PC-3 (cell line): ENCODE results near the gene TCEA2. TPM values are rescaled to one million over a fixed set of nuclear protein-coding genes. Genes with fewer than 3 reads are reported as not detected.

Source experiments
- ATAC-seq: fragments of 200-7000 bp; cut with Tn5 transposase; 2 replicates; pipeline ENCODE4 v1.9.1; 2020; ENCODE audit warnings: mild to moderate bottlenecking, moderate library complexity
- BruUV-seq: library from RNA; stranded (reverse); fragments of 400-500 nt; replicated peaks from 2 replicates; lab custom pipeline; 2021; lab: Mats Ljungman, UMichigan
- CTCF ChIA-PET: fragments of 300-600 bp; sonication (Branson Sonifier 250); formaldehyde crosslinking; loops from one replicate; lab custom pipeline; 2022; ENCODE audit warnings: antibody characterized with exemption; lab: Charles Lee
- POLR2A ChIA-PET: fragments of 300-600 bp; sonication (Branson Sonifier 250); formaldehyde crosslinking; loops from one replicate; lab custom pipeline; 2022; ENCODE audit warnings: antibody characterized with exemption; ENCODE audit not compliant: unreplicated experiment; lab: Charles Lee
- DNase-seq: peaks from one replicate; pipeline ENCODE4 v3.0.0-alpha.2; 2015
- H2AFZ ChIP-seq: fragments of 300-600 bp; sonication (generic); 2 replicates; pipeline ENCODE4 v1.6.0; 2016; ENCODE audit warnings: antibody characterized with exemption, low read length
- H3F3A ChIP-seq: fragments of 300-600 bp; sonication (generic); one replicate; pipeline ENCODE4 v1.6.0; 2017; ENCODE audit warnings: antibody characterized with exemption, low read length, control low read depth, mild to moderate bottlenecking; ENCODE audit not compliant: unreplicated experiment
- H3K27ac ChIP-seq: fragments of 300-600 bp; sonication (generic); 2 replicates; pipeline ENCODE4 v1.5.1; 2016; ENCODE audit warnings: mild to moderate bottlenecking, low read length
- H3K27me3 ChIP-seq: fragments of 300-600 bp; sonication (generic); 2 replicates; pipeline ENCODE4 v1.6.1; 2016; ENCODE audit warnings: low read length, mixed read lengths
- H3K36me3 ChIP-seq: fragments of 300-600 bp; sonication (generic); 2 replicates; pipeline ENCODE4 v1.6.1; 2016; ENCODE audit warnings: low read depth, mixed run types, low read length, mixed read lengths
- H3K4me1 ChIP-seq: fragments of 300-600 bp; sonication (generic); 2 replicates; pipeline ENCODE4 v1.5.1; 2016; ENCODE audit warnings: low read length; ENCODE audit not compliant: insufficient read depth
- H3K4me2 ChIP-seq: fragments of 300-600 bp; sonication (generic); 2 replicates; pipeline ENCODE4 v1.6.0; 2016; ENCODE audit warnings: low read length
- H3K4me3 ChIP-seq: fragments of 300-600 bp; sonication (generic); 2 replicates; pipeline ENCODE4 v1.5.1; 2016; ENCODE audit warnings: mild to moderate bottlenecking, low read length, mixed read lengths
- H3K79me2 ChIP-seq: fragments of 300-600 bp; sonication (generic); 2 replicates; pipeline ENCODE4 v1.6.1; 2017; ENCODE audit warnings: low read length, mixed read lengths
- H3K9ac ChIP-seq: fragments of 300-600 bp; sonication (generic); 2 replicates; pipeline ENCODE4 v1.6.0; 2016; ENCODE audit warnings: mild to moderate bottlenecking, low read length
- H3K9me2 ChIP-seq: fragments of 300-600 bp; sonication (generic); replicated peaks from 2 replicates; pipeline ENCODE4 v1.6.1; 2016; ENCODE audit warnings: mixed run types, low read length, mixed read lengths
- H3K9me3 ChIP-seq: fragments of 300-600 bp; sonication (generic); 2 replicates; pipeline ENCODE4 v1.6.1; 2016; ENCODE audit warnings: low read length, mixed read lengths
- H4K20me1 ChIP-seq: fragments of 300-600 bp; sonication (generic); 2 replicates; pipeline ENCODE4 v1.6.1; 2016; ENCODE audit warnings: low read length, mixed read lengths
- CTCF ChIP-seq: fragments of 300-600 bp; sonication (generic); conservative IDR thresholded peaks from 2 replicates; pipeline ENCODE4 v1.5.1; 2017; ENCODE audit warnings: antibody characterized with exemption, low read depth, mild to moderate bottlenecking, low read length
- EZH2 ChIP-seq: fragments of 300-600 bp; sonication (generic); IDR thresholded peaks from one replicate; pipeline ENCODE4 v1.6.1; 2017; ENCODE audit warnings: antibody characterized with exemption, mild to moderate bottlenecking, low read length; ENCODE audit not compliant: unreplicated experiment
- EZH2phosphoT487 ChIP-seq: fragments of 300-600 bp; sonication (generic); IDR thresholded peaks from 2 replicates; pipeline ENCODE4 v1.6.1; 2018; ENCODE audit warnings: mild to moderate bottlenecking, antibody characterized with exemption, low read length, borderline replicate concordance
- intact Hi-C: fragments of 100-400 bp; cut with micrococcal nuclease; formaldehyde crosslinking; loops from 2 replicates; pipeline ENCODE4 v1.9.0; 2023
- total RNA-seq: library from RNA; depleted of rRNA; stranded (reverse); fragments of >200 nt; gene quantifications from 2 replicates; pipeline ENCODE4 v1.2.3, GENCODE V29; 2014

TCEA2 gene
- total RNA-seq, 1 experiment from 2014 or later: 19.1 TPM

- BruUV-seq: no TSS peak
- no peak overlapping the region for H3K4me2 ChIP-seq
- ChIA-PET POLR2A (no interaction called here), CTCF (interaction anchor here (0.6 kb wide), 1 partner anchor 180 kb away, joined by 3 read pairs; no protein-coding TSS in a partner anchor)
- H3K4me1 ChIP-seq: peaks cover 10% of the 10 kb centered on the region
- H3K79me2 ChIP-seq: no peaks in the 10 kb centered on the region
- no peaks in the 10 kb centered on the region for H3K36me3 ChIP-seq
- H4K20me1 ChIP-seq: no peaks in the 10 kb centered on the region
- DNase-seq (no peak), ATAC-seq (no peak)
- no peaks in the 10 kb centered on the region for H3K9me3 ChIP-seq
- no peaks in the 10 kb centered on the region for H3F3A ChIP-seq
- no peak overlapping the region for H3K4me3 ChIP-seq
- intact Hi-C loops: no loop called here
- no peak overlapping the region for H3K27ac ChIP-seq
- H3K9ac ChIP-seq: no peak overlapping the region
- H3K27me3 ChIP-seq: no peaks in the 10 kb centered on the region
- TF ChIP-seq EZH2 (no peak), EZH2phosphoT487 (no peak), CTCF (no peak)
- no peak overlapping the region for H2AFZ ChIP-seq
- no peaks in the 10 kb centered on the region for H3K9me2 ChIP-seq
Observed at GRCh38 chr20:64055396-64055892, 7.6 kb upstream of the TCEA2 start.

GRCh38 chr20:64055893-64056638, 6.9 kb upstream of the TCEA2 start:
- H4K20me1 ChIP-seq: no peaks in the 10 kb centered on the region
- intact Hi-C loops: no loop called here
- H2AFZ ChIP-seq: no peak overlapping the region
- H3K9me3 ChIP-seq: no peaks in the 10 kb centered on the region
- ChIA-PET CTCF (no interaction called here), POLR2A (no interaction called here)
- H3K4me3 ChIP-seq: no peak overlapping the region
- no peak overlapping the region for H3K27ac ChIP-seq
- no peaks in the 10 kb centered on the region for H3K9me2 ChIP-seq
- no peak for TF ChIP-seq EZH2
- no peak for TF ChIP-seq EZH2phosphoT487
- TF ChIP-seq CTCF: no peak
- no peaks in the 10 kb centered on the region for H3K27me3 ChIP-seq
- no peaks in the 10 kb centered on the region for H3K79me2 ChIP-seq
- ATAC-seq (no peak), DNase-seq (peak; percentile 10)
- H3K4me1 ChIP-seq: peaks cover 10% of the 10 kb centered on the region
- no peak overlapping the region for H3K9ac ChIP-seq
- H3K4me2 ChIP-seq: no peak overlapping the region
- no TSS peak for BruUV-seq
- no peaks in the 10 kb centered on the region for H3K36me3 ChIP-seq
- no peaks in the 10 kb centered on the region for H3F3A ChIP-seq

GRCh38 chr20:64056639-64056888, 6.4 kb upstream of the TCEA2 start:
- CTCF ChIA-PET: no interaction called here
- H3K4me3 ChIP-seq: no peak overlapping the region
- H3K4me1 ChIP-seq: peaks cover 10% of the 10 kb centered on the region
- no peaks in the 10 kb centered on the region for H3K36me3 ChIP-seq
- no peak overlapping the region for H3K27ac ChIP-seq
- no peaks in the 10 kb centered on the region for H3K9me2 ChIP-seq
- no peaks in the 10 kb centered on the region for H4K20me1 ChIP-seq
- H3K27me3 ChIP-seq: no peaks in the 10 kb centered on the region
- no peaks in the 10 kb centered on the region for H3K9me3 ChIP-seq
- no peak for ATAC-seq
- BruUV-seq: no TSS peak
- DNase-seq: no peak
- H3F3A ChIP-seq: no peaks in the 10 kb centered on the region
- POLR2A ChIA-PET: no interaction called here
- H3K4me2 ChIP-seq: no peak overlapping the region
- intact Hi-C loops: no loop called here
- no peak for TF ChIP-seq CTCF
- TF ChIP-seq EZH2: no peak
- H3K79me2 ChIP-seq: no peaks in the 10 kb centered on the region
- no peak overlapping the region for H3K9ac ChIP-seq
- no peak overlapping the region for H2AFZ ChIP-seq
